ENCODE data around the gene CBX1.
"Not testable (repeated sequence)": the region's sequence is repeated elsewhere in the genome, so short reads cannot be mapped to it uniquely, and the experiment has no call there.

CBX1 gene

DNA sequence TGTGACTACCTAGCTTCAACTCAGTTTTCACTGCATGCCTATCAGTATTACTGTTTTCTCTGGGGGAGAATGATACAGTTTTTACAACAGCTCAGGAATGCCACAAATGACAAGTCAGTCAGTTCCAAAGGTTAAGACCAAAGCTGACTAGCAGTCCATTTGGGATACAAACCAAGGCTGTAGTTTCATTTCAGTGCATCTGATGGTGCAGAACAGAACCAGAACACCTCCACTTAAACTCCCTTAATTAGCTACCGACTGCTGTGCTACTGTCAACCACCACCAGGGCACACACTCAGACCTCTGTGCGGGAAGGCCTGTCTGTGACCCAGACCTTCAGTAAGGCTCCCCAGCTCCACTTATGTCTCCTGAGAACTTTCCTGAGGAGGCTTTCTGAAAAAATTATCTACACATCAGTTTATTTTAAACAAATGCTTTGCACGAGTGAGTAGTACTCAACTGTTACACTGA lies 32.8 kb downstream of the CBX1 start:
- TF ChIP-seq, protein P1, sequence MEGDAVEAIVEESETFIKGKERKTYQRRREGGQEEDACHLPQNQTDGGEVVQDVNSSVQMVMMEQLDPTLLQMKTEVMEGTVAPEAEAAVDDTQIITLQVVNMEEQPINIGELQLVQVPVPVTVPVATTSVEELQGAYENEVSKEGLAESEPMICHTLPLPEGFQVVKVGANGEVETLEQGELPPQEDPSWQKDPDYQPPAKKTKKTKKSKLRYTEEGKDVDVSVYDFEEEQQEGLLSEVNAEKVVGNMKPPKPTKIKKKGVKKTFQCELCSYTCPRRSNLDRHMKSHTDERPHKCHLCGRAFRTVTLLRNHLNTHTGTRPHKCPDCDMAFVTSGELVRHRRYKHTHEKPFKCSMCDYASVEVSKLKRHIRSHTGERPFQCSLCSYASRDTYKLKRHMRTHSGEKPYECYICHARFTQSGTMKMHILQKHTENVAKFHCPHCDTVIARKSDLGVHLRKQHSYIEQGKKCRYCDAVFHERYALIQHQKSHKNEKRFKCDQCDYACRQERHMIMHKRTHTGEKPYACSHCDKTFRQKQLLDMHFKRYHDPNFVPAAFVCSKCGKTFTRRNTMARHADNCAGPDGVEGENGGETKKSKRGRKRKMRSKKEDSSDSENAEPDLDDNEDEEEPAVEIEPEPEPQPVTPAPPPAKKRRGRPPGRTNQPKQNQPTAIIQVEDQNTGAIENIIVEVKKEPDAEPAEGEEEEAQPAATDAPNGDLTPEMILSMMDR (IDR thresholded peaks at IDR 0.05; ENCODE audit: extremely low read depth, missing control alignments), result no peak
- no peak for DNase-seq (ENCODE audit: low spot score)

- DNase-seq (ENCODE audit: low spot score), result not testable (repeated sequence)
Measured at GRCh38 chr17:48067808-48068207, 33.5 kb downstream of the CBX1 start.

GRCh38 chr17:48067245-48067644 lies 34.0 kb downstream of the CBX1 start:
- TF ChIP-seq, protein P1 (IDR thresholded peaks at IDR 0.05; ENCODE audit: extremely low read depth, missing control alignments), result no peak
- DNase-seq (ENCODE audit: low spot score), result no peak

- no peak for DNase-seq (ENCODE audit: low spot score)
- TF ChIP-seq, protein P1 (IDR thresholded peaks at IDR 0.05; ENCODE audit: extremely low read depth, missing control alignments), result no peak
Measured at GRCh38 chr17:48066656-48067055, 34.6 kb downstream of the CBX1 start.

- TF ChIP-seq, protein P1 (IDR thresholded peaks at IDR 0.05; ENCODE audit: extremely low read depth, missing control alignments), result no peak
- no peak for DNase-seq (ENCODE audit: low spot score)
Measured at GRCh38 chr17:48066192-48066591, 35.1 kb downstream of the CBX1 start.

- DNase-seq (ENCODE audit: low spot score), result no peak
- TF ChIP-seq, protein P1 (IDR thresholded peaks at IDR 0.05; ENCODE audit: extremely low read depth, missing control alignments), result no peak
Measured at GRCh38 chr17:48064638-48065037, 36.6 kb downstream of the CBX1 start.

GRCh38 chr17:48062273-48062672 lies 39.0 kb downstream of the CBX1 start:
- no peak for DNase-seq (ENCODE audit: low spot score)
- TF ChIP-seq, protein P1 (IDR thresholded peaks at IDR 0.05; ENCODE audit: extremely low read depth, missing control alignments), result no peak

DNA sequence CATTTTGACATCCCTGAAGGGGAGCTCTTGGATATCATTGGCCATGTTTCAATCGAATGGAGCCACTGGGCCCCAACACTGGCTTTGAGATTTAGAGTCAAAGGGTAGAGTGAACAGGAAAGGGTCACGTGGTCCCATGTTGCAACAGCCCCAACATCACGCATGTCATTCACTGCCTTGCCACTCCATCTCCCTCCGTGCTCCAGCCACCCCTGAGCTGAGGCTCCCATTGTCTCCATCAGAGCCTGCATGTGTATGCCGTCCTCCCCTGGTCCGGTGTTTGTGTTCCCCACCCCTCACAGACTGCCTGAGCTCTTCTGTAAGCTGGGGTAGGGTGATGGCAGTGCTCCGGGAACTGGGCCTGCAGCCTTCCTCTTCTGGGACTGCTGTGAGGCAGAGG lies 41.0 kb downstream of the CBX1 start:
- DNase-seq (ENCODE audit: low spot score), result no peak
- TF ChIP-seq, protein P1 (IDR thresholded peaks at IDR 0.05; ENCODE audit: extremely low read depth, missing control alignments), result no peak
